GM18873 (cell line): ENCODE results near the gene AOPEP.
"Not testable (repeated sequence)": the region's sequence is repeated elsewhere in the genome, so short reads cannot be mapped to it uniquely, and the experiment has no call there.

ENCODE experiments used
- ATAC-seq: cut with Tn5 transposase; IDR thresholded peaks from one replicate; pipeline ENCODE4 v1.9.1; 2021; ENCODE audit warnings: mild to moderate bottlenecking, moderate library complexity, moderate number of reproducible peaks; ENCODE audit not compliant: unreplicated experiment, low FRiP score

Gene AOPEP

GRCh38 chr9:94861589-94862272 is 135.2 kb downstream of the AOPEP start:
- ATAC-seq, result no peak

DNA sequence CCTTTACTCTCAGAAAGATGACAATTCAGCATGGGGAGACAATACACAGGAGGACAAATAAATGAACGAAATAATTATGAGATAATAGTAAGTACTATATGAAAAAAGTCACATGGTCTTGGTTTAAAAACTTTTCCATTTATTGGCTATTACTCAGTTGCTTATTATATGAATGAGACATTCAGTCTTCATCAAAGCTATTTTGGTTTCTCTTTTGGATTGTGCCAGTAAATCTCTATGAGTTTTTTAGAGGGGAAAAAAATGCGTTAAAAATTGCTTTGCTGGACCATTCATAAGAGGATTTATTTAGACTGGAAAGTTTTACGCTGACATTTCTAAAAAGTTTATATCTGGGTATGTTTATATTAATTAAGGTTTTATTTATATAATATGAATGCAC is 137.7 kb downstream of the AOPEP start:
- no peak for ATAC-seq

DNA sequence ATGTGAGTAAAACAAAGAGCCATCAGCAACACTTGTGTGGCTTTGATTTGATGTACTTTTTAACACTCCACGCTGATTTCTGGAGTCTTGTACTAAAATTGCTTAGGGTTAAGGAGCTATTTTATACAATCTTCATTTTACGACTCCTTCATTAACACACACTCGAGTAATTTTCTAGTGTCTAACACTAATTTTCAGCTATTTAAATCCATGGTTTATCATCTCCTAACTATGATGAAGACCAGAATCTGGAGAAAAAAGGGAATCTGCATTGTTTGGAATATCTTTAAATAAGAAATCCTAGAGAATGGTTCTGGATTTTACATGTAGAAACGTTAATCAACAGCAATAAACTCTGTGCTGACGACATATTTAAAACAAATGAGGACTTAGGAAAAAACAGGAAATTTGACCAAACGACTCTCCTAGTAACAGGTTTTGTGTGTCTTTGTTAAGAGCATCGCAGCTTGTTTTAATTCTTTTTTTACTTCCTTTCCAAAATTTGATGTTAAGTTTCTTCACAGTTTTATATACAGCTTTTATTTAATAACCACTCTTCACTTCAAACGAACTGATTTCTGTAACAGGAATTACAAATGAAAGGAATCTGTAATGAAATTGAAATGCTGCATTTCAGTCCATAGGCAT is 138.5 kb downstream of the AOPEP start:
- ATAC-seq, result no peak

DNA sequence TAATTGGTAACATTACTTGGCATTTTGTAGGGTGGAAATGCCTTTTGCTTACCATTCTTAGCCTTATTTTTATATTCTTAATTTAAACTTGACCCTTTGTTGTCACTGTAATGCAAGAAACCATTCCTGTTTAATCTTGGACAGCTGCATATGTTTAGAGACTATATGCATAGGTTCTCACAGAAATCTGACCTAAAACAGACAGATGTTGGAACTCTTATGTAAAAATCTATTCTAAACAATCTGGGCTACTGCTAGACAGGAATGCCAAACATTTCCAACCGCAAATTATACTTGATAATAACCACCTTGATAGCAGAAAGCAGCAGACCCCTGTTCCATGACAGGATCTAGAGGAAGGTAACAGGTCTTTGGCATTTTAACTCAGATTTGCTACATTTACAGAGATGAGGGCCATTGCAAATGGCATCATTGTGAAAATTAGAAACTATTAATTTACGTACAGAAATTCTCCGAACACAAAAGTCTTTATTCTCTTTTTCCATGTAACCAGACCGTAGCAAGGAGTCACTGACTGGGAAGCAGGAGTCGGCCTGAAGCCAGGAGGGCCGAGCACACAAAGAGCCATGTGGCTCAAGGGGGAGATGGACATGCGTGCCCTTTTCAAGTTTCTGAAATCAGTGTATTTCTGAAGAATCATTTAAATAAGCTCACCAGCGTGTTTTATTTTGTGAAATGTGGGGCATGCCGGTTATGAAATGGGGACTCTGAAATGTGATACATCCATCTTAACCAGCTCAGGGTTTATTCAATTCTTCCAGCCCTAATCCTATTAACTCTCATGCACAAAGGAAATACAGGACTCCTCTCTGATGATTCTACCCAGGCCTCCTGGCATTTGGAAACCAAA is 139.3 kb downstream of the AOPEP start:
- ATAC-seq, result no peak

DNA sequence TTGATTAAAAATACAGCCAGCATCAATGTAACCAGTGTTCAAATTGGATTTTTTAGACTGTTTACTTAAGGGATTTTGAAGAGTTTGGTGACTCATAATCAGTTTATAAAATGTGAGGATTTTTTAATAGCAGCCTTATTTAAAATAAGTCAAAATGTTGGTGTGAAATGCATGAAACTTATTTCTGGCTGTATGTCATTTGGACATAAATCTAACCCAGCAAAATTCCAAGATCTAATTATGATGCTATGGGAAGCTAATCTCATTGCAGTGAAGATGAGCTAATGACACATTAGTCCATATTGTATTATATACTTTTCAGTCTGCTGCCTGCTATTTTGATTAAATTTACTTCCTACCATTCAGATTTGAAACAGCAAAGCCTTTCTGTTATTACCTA is 140.3 kb downstream of the AOPEP start:
- ATAC-seq, result no peak

- ATAC-seq, result no peak
Observed at GRCh38 chr9:94867281-94867841, 140.9 kb downstream of the AOPEP start.

GRCh38 chr9:94867842-94868312 is 141.4 kb downstream of the AOPEP start:
- no peak for ATAC-seq

- no peak for ATAC-seq
Observed at GRCh38 chr9:94868464-94868863, 142.0 kb downstream of the AOPEP start.

GRCh38 chr9:94869415-94869843 is 142.9 kb downstream of the AOPEP start:
- no peak for ATAC-seq

GRCh38 chr9:94870465-94870792 is 143.9 kb downstream of the AOPEP start:
- ATAC-seq, result no peak

DNA sequence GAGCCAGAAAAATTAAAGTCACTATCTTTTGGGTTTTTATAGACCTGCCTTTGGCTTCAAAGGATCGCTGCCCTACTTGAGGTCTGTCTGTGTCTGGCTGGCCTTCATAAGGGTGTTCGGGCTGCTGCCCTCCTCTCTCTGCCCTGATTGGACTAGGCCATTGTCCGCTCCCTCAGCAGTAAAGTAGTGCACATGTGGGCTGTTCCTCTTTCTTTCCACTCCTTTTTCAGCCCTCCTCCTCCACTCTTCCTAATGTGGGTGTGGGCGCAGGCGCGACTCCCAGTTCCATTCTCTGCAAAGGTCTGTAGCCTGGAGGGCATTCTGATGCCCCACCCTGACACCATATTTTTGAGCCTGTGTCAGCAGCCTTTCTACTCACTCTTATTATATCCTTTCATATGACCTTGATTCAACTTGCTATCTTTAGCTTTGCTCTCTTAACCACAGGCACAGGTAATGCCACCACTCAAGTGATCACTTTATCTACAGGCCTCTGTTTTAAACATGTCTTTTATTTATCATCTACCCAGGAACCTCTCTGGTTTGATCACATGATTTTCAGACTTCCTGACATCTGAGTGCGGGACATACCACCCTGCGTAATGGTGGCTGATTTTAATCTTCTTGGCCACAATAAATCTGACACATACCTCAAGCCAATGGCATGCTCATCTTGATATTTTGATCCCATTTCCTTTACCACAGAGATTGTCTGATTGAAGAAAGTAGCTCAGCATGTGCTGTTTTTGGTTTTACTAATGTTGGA is 144.5 kb downstream of the AOPEP start:
- ATAC-seq, result no peak

- ATAC-seq, result no peak
Observed at GRCh38 chr9:94872083-94872833, 145.8 kb downstream of the AOPEP start.

- no peak for ATAC-seq
Observed at GRCh38 chr9:94872891-94873511, 146.5 kb downstream of the AOPEP start.

GRCh38 chr9:94874316-94874715 is 147.8 kb downstream of the AOPEP start:
- no peak for ATAC-seq

DNA sequence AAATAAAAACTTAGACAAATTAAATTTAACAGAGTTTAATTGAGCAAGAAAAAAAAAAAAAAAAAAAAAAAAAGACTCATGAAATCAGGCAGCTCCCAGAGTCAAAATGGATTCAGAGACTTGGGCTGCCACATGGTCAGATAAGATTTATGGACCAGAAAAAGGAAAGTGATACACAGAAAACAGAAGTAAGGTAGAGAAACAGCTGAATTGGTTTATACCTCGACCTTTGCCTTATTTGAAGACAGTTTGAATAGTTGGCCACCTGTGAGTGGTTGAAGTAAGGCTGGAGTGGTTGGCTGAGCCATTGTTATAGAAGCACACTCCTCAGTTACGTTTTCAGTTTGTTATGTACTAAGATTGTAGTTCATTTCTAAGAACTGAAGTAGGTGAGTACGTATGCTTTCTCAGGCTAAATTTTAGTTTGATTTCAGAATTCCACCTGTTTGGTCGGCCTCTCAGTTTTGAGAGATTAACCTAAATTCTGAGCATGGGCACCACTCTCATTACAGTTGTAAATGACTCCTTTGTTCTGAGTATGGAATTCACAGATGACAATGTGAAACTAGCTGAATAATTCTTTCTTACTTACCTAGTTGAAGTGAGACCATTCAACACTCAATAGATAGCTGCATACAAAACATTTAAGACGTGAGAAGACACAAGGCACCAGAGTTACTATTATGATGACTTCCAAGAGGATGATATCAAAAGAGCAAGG is 149.0 kb downstream of the AOPEP start:
- ATAC-seq, result no peak

GRCh38 chr9:94878804-94879203 is 152.3 kb downstream of the AOPEP start:
- ATAC-seq, result not testable (repeated sequence)

DNA sequence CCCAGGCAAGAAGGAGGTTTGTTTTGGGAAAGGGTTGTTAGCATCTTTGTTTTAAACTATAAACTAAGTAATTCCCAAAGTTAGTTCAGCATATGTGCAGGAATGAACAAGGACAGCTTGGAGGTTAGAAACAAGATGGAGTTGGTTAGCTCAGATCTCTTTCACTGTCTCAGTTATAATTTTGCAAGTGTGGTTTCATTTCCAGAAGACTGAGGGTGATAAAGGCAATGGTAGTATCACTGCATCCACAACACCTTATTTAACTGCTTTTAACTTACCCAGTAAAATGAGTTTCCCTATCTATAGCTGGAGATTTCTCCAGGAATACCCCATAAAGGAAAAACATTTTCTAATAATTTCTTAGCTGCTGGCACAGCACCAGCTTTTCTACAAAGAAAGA is 152.7 kb downstream of the AOPEP start:
- no peak for ATAC-seq

GRCh38 chr9:94881023-94881422 is 154.5 kb downstream of the AOPEP start:
- no peak for ATAC-seq
